CD4-positive, alpha-beta T cell treated with Interleukin-17A for 1 hour (primary cell): ENCODE results near the gene PLEKHN1.

Experiments used
- DNase-seq: peaks from one replicate; pipeline ENCODE4 v3.0.0-alpha.2; 2020

PLEKHN1 gene

GRCh38 chr1:966135-966703 lies at the start of gene PLEKHN1:
Gene PLEKHN1 (plus strand): TSS chr1:966482. CDS start chr1:966532, 50 bp downstream.
- DNase-seq = peak; percentile 10

- DNase-seq = no peak
Observed at GRCh38 chr1:917076-917459, 49.2 kb upstream of the PLEKHN1 start.

- no peak for DNase-seq
Observed at GRCh38 chr1:917466-918091, 48.7 kb upstream of the PLEKHN1 start.

- DNase-seq = no peak
Observed at GRCh38 chr1:918353-918752, 47.9 kb upstream of the PLEKHN1 start.

GRCh38 chr1:918843-919242 lies 47.4 kb upstream of the PLEKHN1 start:
- no peak for DNase-seq

- no peak for DNase-seq
Observed at GRCh38 chr1:919271-919872, 46.9 kb upstream of the PLEKHN1 start.

GRCh38 chr1:920010-920409 lies 46.3 kb upstream of the PLEKHN1 start:
- DNase-seq = no peak

GRCh38 chr1:920521-920920 lies 45.8 kb upstream of the PLEKHN1 start:
- DNase-seq = no peak

- peak; percentile 41 for DNase-seq
Observed at GRCh38 chr1:921011-921837, 45.1 kb upstream of the PLEKHN1 start.

GRCh38 chr1:923131-923990 lies 42.9 kb upstream of the PLEKHN1 start, which contains the start of gene SAMD11:
Gene SAMD11 (plus strand): TSS chr1:923923. CDS start chr1:924432, 509 bp downstream.
- DNase-seq = peak; percentile 73

- DNase-seq = no peak
Observed at GRCh38 chr1:923991-924655, 42.2 kb upstream of the PLEKHN1 start.

- no peak for DNase-seq
Observed at GRCh38 chr1:924656-925560, 41.4 kb upstream of the PLEKHN1 start.

GRCh38 chr1:925561-926421 lies 40.5 kb upstream of the PLEKHN1 start:
- no peak for DNase-seq

- DNase-seq = no peak
Observed at GRCh38 chr1:927234-927633, 39.0 kb upstream of the PLEKHN1 start.

- no peak for DNase-seq
Observed at GRCh38 chr1:927748-928147, 38.5 kb upstream of the PLEKHN1 start.

GRCh38 chr1:928825-929661 lies 37.2 kb upstream of the PLEKHN1 start:
- no peak for DNase-seq

GRCh38 chr1:929712-930632 lies 36.3 kb upstream of the PLEKHN1 start:
- no peak for DNase-seq

GRCh38 chr1:930633-931138 lies 35.6 kb upstream of the PLEKHN1 start:
- no peak for DNase-seq
